Measurements from ENCODE around the gene DNMT3A.

- TF ChIP-seq, protein P1, sequence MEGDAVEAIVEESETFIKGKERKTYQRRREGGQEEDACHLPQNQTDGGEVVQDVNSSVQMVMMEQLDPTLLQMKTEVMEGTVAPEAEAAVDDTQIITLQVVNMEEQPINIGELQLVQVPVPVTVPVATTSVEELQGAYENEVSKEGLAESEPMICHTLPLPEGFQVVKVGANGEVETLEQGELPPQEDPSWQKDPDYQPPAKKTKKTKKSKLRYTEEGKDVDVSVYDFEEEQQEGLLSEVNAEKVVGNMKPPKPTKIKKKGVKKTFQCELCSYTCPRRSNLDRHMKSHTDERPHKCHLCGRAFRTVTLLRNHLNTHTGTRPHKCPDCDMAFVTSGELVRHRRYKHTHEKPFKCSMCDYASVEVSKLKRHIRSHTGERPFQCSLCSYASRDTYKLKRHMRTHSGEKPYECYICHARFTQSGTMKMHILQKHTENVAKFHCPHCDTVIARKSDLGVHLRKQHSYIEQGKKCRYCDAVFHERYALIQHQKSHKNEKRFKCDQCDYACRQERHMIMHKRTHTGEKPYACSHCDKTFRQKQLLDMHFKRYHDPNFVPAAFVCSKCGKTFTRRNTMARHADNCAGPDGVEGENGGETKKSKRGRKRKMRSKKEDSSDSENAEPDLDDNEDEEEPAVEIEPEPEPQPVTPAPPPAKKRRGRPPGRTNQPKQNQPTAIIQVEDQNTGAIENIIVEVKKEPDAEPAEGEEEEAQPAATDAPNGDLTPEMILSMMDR (IDR thresholded peaks at IDR 0.05) = no peak
- TF ChIP-seq POLR2AphosphoS5 (IDR thresholded peaks at IDR 0.05) (no peak), POLR2A (IDR thresholded peaks at IDR 0.05) (no peak)
Observed at GRCh38 chr2:25283921-25284320, 57.8 kb downstream of the DNMT3A start.
